HepG2 (cell line): ENCODE results near the gene DNAI2.

Source experiments
- CREM ChIP-seq, 2 experiments: sonication (generic) in 1 of 2; formaldehyde crosslinking in 1 of 2; IDR thresholded peaks; 2 replicates each; pipeline versions ENCODE4 v1.4.0 to v1.6.1; 2016 to 2020; ENCODE audit warnings: antibody characterized with exemption in 1 of 2, mild to moderate bottlenecking in 1 of 2, missing genetic modification reagents in 1 of 2
- CTCF ChIP-seq: sonication (generic); formaldehyde crosslinking; IDR thresholded peaks from 2 replicates; pipeline ENCODE4 v1.5.0; 2020; ENCODE audit warnings: mild to moderate bottlenecking, missing genetic modification reagents, moderate library complexity
- MAFK ChIP-seq, 2 experiments: IDR thresholded peaks in 1 of 2; conservative IDR thresholded peaks in 1 of 2; 2 replicates each; pipeline ENCODE4 v1.6.1; 2011; ENCODE audit warnings: improper control_type of control experiment in 2 of 2, low read length in 2 of 2
- NR2F6 ChIP-seq, 2 experiments: IDR thresholded peaks; 2 replicates each; pipeline ENCODE4 v1.6.1; 2016; ENCODE audit warnings: antibody characterized with exemption in 1 of 2, mild to moderate bottlenecking in 1 of 2
- POLR2A ChIP-seq, 2 experiments: IDR thresholded peaks; 2 replicates each; pipeline ENCODE4 v1.6.1; 2011; ENCODE audit warnings: low read depth in 2 of 2, low read length in 2 of 2, mild to moderate bottlenecking in 1 of 2, moderate library complexity in 1 of 2; ENCODE audit not compliant: insufficient read depth in 1 of 2
- TBL1XR1 ChIP-seq: fragments of 150-350 bp; IDR thresholded peaks from 2 replicates; pipeline ENCODE4 v1.6.1; 2014; ENCODE audit warnings: borderline replicate concordance, low read length; ENCODE audit not compliant: partially characterized antibody
- ZNF564 ChIP-seq: sonication (generic); formaldehyde crosslinking; IDR thresholded peaks from 2 replicates; pipeline ENCODE4 v1.8.1; 2023; ENCODE audit warnings: mild to moderate bottlenecking, missing genetic modification reagents
- TF ChIP-seq, protein P1 (sequence below): sonication (generic); formaldehyde crosslinking; IDR thresholded peaks from 2 replicates; pipeline ENCODE4 v1.8.1; 2023; ENCODE audit warnings: mild to moderate bottlenecking, missing genetic modification reagents
- TF ChIP-seq, protein P2 (sequence below): sonication (generic); formaldehyde crosslinking; IDR thresholded peaks from 2 replicates; pipeline ENCODE4 v1.5.0; 2020; ENCODE audit warnings: missing genetic modification reagents

GRCh38 chr17:74280093-74280513 lies 6.1 kb downstream of the DNAI2 start:
- TF ChIP-seq CTCF (CRISPR knock-in tag) (no peak), POLR2A (IDR thresholded peaks at IDR 0.05; ENCODE audit: insufficient read depth in 1 of 2, low read depth in 2 of 2, low read length in 2 of 2) (no peak), TBL1XR1 (no peak), MAFK (conservative IDR thresholded peaks at IDR 0.05 in 1 of 2, IDR thresholded peaks at IDR 0.05 in 1 of 2; ENCODE audit: low read length in 2 of 2) (no peak), CREM (IDR thresholded peaks at IDR 0.05) (no peak), CREM (CRISPR knock-in tag; IDR thresholded peaks at IDR 0.05) (no peak), NR2F6 (IDR thresholded peaks at IDR 0.05) (no peak), NR2F6 (CRISPR knock-in tag; IDR thresholded peaks at IDR 0.05) (no peak), ZNF564 (no peak)
- TF ChIP-seq, protein P1, sequence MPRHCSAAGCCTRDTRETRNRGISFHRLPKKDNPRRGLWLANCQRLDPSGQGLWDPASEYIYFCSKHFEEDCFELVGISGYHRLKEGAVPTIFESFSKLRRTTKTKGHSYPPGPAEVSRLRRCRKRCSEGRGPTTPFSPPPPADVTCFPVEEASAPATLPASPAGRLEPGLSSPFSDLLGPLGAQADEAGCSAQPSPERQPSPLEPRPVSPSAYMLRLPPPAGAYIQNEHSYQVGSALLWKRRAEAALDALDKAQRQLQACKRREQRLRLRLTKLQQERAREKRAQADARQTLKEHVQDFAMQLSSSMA (CRISPR knock-in tag), result no peak
- TF ChIP-seq, protein P2, sequence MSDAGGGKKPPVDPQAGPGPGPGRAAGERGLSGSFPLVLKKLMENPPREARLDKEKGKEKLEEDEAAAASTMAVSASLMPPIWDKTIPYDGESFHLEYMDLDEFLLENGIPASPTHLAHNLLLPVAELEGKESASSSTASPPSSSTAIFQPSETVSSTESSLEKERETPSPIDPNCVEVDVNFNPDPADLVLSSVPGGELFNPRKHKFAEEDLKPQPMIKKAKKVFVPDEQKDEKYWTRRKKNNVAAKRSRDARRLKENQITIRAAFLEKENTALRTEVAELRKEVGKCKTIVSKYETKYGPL (CRISPR knock-in tag), result no peak
